Breast epithelium (tissue), 4 donors: Measurements from ENCODE around the gene GSTA4. TPM values are rescaled to one million over a fixed set of nuclear protein-coding genes. Genes with fewer than 3 reads are reported as not detected.
A peak's percentile ranks its signal among the peaks of the same experiment; 100 is the strongest.

Experiments
- DNase-seq, 2 donors: peaks; one replicate each; pipeline ENCODE4 v3.0.0-alpha.2; 2019; ENCODE audit warnings: low spot score in 2 of 2
- H3K27ac ChIP-seq, 2 donors: fragments of 200-600 bp; sonication (generic) in 1 of 2; one replicate each; pipeline ENCODE4 v1.5.1; 2016 to 2019; ENCODE audit warnings: mild to moderate bottlenecking in 1 of 2
- H3K27me3 ChIP-seq, 2 donors: fragments of 200-600 bp; sonication (generic) in 1 of 2; one replicate each; pipeline versions ENCODE4 v1.5.1 to v1.6.0; 2017 to 2019; ENCODE audit warnings: control low read depth in 1 of 2, mild to moderate bottlenecking in 1 of 2
- H3K36me3 ChIP-seq: fragments of 200-600 bp; one replicate; pipeline ENCODE4 v1.5.1; 2019
- H3K4me1 ChIP-seq, 2 donors: fragments of 200-600 bp; sonication (generic); one replicate each; pipeline ENCODE4 v1.5.1; 2016 to 2019; ENCODE audit warnings: control low read depth in 1 of 2
- H3K4me3 ChIP-seq, 3 donors: fragments of 200-600 bp; sonication (generic); 1 replicate in 2 of 3; 2 replicates in 1 of 3; pipeline ENCODE4 v1.5.1; 2016 to 2019; ENCODE audit warnings: mild to moderate bottlenecking in 3 of 3, moderate library complexity in 2 of 3
- H3K9me3 ChIP-seq, 2 donors: fragments of 200-600 bp; sonication (generic) in 1 of 2; one replicate each; pipeline ENCODE4 v1.5.1; 2016 to 2019; ENCODE audit warnings: control low read depth in 1 of 2
- POLR2A ChIP-seq: fragments of 450-650 bp; IDR thresholded peaks from one replicate; pipeline ENCODE4 v1.6.1; 2016; ENCODE audit warnings: antibody characterized with exemption, mild to moderate bottlenecking, moderate library complexity
- POLR2AphosphoS5 ChIP-seq, 3 donors: sonication (generic); formaldehyde crosslinking; IDR thresholded peaks; one replicate each; pipeline ENCODE4 v1.6.1; 2017; ENCODE audit warnings: antibody characterized with exemption in 3 of 3
- intact Hi-C: fragments of 100-400 bp; cut with DNase I; formaldehyde crosslinking; loops from one replicate; pipeline ENCODE4 v1.15.1; 2023; ENCODE audit warnings: low total_unique reads
- total RNA-seq, 3 donors: library from RNA; depleted of rRNA; stranded (reverse); fragments of >200 nt; gene quantifications; one replicate each; pipeline ENCODE4 v1.1.0, GENCODE V29; 2016
- TF ChIP-seq, protein P1 (sequence below), 3 donors: fragments of 450-650 bp; IDR thresholded peaks; one replicate each; pipeline ENCODE4 v1.5.1; 2016 to 2017; ENCODE audit warnings: antibody characterized with exemption in 3 of 3, mild to moderate bottlenecking in 3 of 3, moderate library complexity in 3 of 3

GSTA4 gene
- total RNA-seq, 3 donors from 2014 or later: 19.3 to 25.9 (median 20.6) TPM

DNA sequence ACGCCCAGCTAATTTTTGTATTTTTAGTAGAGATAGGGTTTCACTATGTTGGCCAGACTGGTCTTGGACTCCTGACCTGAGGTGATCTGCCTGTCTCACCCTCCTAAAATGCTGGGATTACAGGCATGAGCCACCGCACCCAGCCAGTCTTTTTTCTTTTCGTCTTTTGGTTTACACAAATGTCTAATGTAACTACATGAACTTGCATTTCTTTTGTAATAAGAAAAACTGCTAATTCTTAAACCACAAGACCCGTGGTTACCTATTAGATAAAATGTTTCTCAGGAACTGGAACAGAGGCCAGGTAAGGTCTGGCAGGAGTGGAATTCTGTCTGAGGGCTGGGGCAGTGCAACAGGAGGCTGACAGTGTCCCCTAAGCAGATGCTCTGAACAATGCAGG lies 52.9 kb downstream of the GSTA4 start:
- Histone ChIP-seq H3K9me3 (no peaks in the 10 kb centered on the region), H3K27me3 (no peaks in the 10 kb centered on the region), H3K36me3 (no peaks in the 10 kb centered on the region), H3K4me3 (no peak overlapping the region), H3K27ac (no peak overlapping the region), H3K4me1 (no peaks in the 10 kb centered on the region)
- intact Hi-C loops: no loop called here
- DNase-seq: no peak
- TF ChIP-seq POLR2AphosphoS5 (IDR thresholded peaks at IDR 0.05): no peak
- TF ChIP-seq, protein P1, sequence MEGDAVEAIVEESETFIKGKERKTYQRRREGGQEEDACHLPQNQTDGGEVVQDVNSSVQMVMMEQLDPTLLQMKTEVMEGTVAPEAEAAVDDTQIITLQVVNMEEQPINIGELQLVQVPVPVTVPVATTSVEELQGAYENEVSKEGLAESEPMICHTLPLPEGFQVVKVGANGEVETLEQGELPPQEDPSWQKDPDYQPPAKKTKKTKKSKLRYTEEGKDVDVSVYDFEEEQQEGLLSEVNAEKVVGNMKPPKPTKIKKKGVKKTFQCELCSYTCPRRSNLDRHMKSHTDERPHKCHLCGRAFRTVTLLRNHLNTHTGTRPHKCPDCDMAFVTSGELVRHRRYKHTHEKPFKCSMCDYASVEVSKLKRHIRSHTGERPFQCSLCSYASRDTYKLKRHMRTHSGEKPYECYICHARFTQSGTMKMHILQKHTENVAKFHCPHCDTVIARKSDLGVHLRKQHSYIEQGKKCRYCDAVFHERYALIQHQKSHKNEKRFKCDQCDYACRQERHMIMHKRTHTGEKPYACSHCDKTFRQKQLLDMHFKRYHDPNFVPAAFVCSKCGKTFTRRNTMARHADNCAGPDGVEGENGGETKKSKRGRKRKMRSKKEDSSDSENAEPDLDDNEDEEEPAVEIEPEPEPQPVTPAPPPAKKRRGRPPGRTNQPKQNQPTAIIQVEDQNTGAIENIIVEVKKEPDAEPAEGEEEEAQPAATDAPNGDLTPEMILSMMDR (IDR thresholded peaks at IDR 0.05): no peak
- TF ChIP-seq POLR2A: no peak

DNA sequence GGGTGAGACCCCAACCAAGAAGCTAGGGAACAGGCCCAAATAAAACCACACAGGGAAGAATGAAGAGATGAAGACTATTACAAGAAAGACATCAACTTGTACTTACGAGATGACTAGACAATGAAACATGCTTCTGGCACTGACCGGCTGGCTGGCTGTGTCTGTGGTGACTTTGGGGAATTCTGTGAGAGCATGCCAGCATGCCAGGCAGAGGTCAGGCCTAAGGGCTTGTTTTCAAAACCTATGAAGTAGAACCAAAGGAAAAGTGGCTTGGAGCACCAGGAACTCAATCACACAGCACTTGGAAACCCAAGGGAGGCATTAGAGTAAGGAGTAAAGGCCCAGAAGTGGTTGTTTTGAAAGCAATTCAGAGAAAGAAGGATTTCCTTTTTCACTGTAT lies 57.2 kb downstream of the GSTA4 start:
- H3K4me1 ChIP-seq: no peaks in the 10 kb centered on the region
- intact Hi-C loops: no loop called here
- no peak overlapping the region for H3K27ac ChIP-seq
- no peaks in the 10 kb centered on the region for H3K27me3 ChIP-seq
- no peak overlapping the region for H3K4me3 ChIP-seq
- H3K9me3 ChIP-seq: no peaks in the 10 kb centered on the region
- TF ChIP-seq POLR2A (no peak), POLR2AphosphoS5 (IDR thresholded peaks at IDR 0.05) (no peak)
- TF ChIP-seq, protein P1 (IDR thresholded peaks at IDR 0.05): no peak
- H3K36me3 ChIP-seq: no peaks in the 10 kb centered on the region
- DNase-seq: peak in 1 of 2 donors; percentile 60

DNA sequence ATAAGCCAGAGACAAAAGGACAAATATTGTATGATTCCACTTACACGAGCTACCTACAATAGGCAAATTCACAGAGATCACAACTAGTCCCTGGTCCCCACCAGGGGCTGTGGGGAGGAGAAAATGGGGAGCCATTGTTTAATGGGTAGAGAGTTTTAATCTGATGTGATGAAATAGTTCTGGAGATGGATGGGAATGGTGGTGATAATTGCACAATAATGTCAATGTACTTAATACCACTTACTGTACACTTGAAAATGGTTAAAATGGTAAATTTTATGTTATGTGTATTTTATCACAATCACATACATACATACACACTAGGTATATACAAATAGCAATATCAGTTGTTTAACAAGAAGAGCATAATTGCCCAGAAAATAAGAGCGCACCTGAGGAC lies 61.3 kb downstream of the GSTA4 start:
- H3K27ac ChIP-seq: no peak overlapping the region
- no peak for DNase-seq
- no peak overlapping the region for H3K4me3 ChIP-seq
- H3K36me3 ChIP-seq: no peaks in the 10 kb centered on the region
- H3K27me3 ChIP-seq: no peaks in the 10 kb centered on the region
- TF ChIP-seq POLR2AphosphoS5 (IDR thresholded peaks at IDR 0.05): no peak
- H3K4me1 ChIP-seq: no peaks in the 10 kb centered on the region
- intact Hi-C loops: no loop called here
- no peaks in the 10 kb centered on the region for H3K9me3 ChIP-seq

DNA sequence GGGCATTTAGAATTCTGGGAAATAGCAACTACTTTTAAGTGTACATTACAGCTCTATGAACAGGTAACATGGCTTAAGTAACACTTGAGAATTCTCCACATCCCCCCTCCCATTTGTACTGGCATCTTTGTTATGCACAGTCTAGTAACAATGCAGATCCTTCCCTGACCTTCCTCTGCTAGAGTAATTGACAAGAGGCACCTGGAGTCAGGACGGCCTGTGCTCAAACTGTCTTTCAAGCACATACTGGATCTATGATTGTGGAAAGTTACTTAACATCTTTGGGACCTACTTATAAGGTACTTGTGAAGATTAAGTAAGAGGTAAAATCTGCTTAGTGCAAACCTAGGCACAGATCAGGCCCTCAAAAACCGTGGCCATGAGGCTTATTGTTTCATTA lies 63.7 kb downstream of the GSTA4 start:
- Histone ChIP-seq H3K27ac (no peak overlapping the region), H3K9me3 (no peaks in the 10 kb centered on the region), H3K36me3 (no peaks in the 10 kb centered on the region), H3K27me3 (no peaks in the 10 kb centered on the region), H3K4me3 (no peak overlapping the region), H3K4me1 (no peaks in the 10 kb centered on the region)
- no peak for DNase-seq
- TF ChIP-seq POLR2A (no peak), POLR2AphosphoS5 (IDR thresholded peaks at IDR 0.05) (no peak)
- TF ChIP-seq, protein P1 (IDR thresholded peaks at IDR 0.05): no peak
- intact Hi-C loops: no loop called here

DNA sequence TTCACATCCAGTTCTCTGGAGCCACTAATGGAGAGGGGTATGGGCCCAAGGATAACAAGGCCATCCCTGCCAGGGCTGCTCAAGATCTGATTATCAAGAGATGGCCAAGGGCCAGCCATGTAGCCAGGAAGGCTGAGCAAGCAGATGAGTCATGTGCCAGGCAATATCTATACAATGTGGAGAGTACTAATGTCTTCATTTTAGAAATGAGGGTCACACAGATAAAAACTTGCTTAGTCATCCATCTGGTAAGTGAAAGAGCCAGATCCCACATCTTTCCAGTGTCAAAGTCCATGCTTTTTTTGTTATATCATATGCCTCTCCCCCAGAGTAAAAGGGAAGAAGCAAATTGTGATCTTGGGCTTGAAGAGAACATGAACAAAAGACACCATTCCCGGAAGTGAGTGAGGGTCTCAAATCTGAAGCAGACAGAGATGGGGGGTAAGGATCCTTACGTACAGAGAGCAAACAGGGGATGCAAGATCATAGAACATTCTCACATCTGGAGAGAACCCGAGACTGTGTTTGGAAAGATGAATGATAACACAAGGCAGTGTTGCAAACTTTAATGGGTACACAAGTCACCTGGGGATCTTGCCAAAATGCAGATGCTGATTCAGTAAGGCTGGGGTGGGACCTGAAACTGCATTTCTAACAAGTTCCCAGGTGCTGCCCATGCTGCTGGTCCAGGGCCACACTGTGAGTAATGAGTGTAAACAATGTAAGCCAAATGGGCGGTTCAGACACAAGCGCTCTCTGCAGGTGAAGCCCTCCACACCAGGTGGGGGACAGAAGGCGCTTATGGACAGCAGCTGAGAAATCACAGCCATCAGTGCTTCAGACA lies 65.5 kb downstream of the GSTA4 start:
- H3K27ac ChIP-seq: no peak overlapping the region
- H3K27me3 ChIP-seq: no peaks in the 10 kb centered on the region
- H3K4me1 ChIP-seq: no peaks in the 10 kb centered on the region
- H3K4me3 ChIP-seq: no peak overlapping the region
- intact Hi-C loops: no loop called here
- TF ChIP-seq, protein P1 (IDR thresholded peaks at IDR 0.05): no peak
- TF ChIP-seq POLR2A (no peak), POLR2AphosphoS5 (IDR thresholded peaks at IDR 0.05) (no peak)
- no peaks in the 10 kb centered on the region for H3K36me3 ChIP-seq
- no peaks in the 10 kb centered on the region for H3K9me3 ChIP-seq
- no peak for DNase-seq

Other genes with a start within 250 kb of the GSTA4 start
- not detected for gene GSTA2, start 231.8 kb downstream of the GSTA4 start, total RNA-seq
- gene GSTA1, start 191.5 kb downstream of the GSTA4 start, total RNA-seq: 1 to 10 TPM in 1 of 3 donors, under 1 TPM in 1, not detected in 1; 0.88 to 2.0 TPM
- not detected for gene GSTA5, start 154.5 kb downstream of the GSTA4 start, total RNA-seq
- gene GSTA3, start 85.6 kb downstream of the GSTA4 start, total RNA-seq: not detected
- gene CILK1, start 66.5 kb upstream of the GSTA4 start, total RNA-seq: 10 to 100 TPM; 15.1 to 27.7 (median 16.6) TPM
- gene FBXO9, start 70.1 kb upstream of the GSTA4 start, total RNA-seq: 10 to 100 TPM; 58.9 to 88.5 (median 68.5) TPM
- under 1 TPM in 1 of 3 donors, not detected in 2; 0.32 TPM for gene GCM1, start 153.6 kb upstream of the GSTA4 start, total RNA-seq